GM18498 (cell line): ENCODE results near the gene PRR14L.
"Not testable (repeated sequence)": the region's sequence is repeated elsewhere in the genome, so short reads cannot be mapped to it uniquely, and the experiment has no call there.

Experiments
- ATAC-seq: cut with Tn5 transposase; IDR thresholded peaks from one replicate; pipeline ENCODE4 v1.9.1; 2021; ENCODE audit warnings: mild to moderate bottlenecking, moderate library complexity; ENCODE audit not compliant: unreplicated experiment

Gene PRR14L

DNA sequence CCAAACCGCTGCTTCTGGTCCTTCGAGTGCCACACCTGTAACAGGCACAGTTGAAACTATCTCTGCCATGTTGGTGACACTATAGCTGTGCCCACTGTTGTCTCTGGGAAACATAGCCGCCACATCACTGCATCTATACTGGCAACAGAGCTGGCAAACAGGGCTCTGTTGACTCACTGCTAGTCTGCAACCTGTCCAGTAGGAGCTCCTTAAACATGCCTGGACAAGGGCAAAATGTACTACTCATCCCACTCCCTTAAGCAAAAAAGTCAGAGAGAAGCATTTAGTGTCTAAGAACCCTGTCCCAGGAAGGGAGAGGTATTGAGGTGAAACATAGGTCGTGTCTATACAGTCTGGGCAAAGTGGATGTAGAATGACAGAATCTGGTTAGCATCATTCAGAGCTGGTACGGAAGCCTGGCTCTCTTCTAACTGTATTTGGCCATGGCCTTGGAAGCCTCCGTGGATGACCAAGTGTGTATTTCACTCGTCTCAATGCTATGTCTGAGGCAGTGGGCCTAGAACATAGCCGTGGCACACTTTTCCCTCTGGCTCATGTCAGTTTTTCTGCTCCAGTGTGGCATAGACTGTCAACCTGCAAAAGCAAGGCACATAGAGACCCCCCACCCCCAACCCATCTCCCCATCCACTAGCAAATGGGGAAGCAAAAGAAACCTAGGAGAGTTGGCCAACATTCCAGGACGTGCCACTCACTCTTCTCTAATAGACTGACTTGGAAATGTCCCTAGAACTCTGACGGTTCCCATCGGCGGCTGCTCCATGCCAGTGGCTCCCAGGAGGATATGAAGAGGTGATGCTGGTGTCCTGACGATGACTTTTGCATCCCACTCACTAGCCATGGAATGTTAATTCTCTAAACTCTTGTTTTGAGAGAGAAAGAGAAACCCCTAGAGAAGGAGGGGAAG is 66.5 kb downstream of the PRR14L start:
- ATAC-seq, result no peak

DNA sequence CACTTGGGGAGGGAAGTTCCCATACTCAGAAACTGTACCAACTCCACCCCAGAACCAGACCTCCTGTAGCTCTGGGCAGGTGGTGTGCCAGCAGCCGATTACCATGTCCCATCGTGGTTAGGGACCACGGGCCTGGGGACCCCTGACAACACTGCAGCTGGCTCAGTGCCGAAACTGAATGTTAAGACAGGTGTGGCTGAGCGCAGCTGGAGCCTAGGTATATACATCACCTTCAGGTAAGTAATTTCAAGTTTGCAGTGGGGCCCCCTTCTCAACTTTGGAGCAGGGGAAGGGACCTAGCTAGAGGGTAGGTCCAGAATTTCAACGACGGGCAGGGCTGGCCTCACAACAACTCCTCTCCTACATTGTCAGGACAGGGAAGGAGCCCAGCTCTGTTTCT is 67.2 kb downstream of the PRR14L start:
- ATAC-seq, result no peak

DNA sequence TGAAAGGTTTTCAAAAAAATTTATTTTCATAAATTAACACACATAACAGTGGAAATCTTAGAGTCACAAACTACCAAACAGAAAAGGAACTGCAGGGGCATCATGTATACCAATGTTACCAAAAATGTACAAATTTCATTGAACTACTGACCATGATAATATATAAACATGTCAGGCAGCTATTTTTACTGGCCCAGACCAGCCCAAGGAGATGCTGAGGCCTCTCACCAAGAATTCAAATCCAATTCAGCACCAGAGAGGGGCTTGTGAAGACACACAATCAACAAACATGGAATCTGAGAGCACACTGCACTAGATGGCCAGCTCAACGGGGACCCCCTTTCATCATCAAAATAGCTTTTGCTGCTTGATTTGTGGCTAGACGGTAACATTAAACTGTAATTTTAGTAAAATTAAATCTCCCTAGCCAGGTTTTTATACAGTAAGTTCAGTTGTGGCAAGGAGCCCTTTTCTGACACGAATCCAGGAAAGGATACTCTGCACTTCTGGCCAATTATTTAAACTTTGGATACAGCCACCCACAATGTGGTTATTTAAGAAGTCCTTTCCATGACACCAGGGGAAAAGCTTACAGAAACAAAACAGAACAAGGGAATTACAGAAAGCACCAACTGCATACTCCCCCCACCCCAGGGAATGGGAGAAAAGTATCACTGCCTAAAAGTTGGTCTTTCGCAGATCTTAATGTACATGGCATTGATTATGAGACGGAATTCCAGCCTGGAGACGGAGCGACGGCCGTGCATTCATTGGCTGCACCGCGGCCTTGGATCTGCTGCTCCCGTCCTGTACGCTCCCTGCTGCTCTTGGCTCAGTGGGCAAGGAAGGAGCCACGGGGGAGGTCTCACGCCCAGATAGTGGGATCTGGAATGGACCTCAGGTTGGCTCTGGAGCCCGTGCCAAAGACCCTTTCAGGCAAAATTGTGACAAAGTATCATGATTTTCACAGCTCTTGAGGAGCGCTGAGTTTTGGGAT is 68.3 kb downstream of the PRR14L start:
- no peak for ATAC-seq

DNA sequence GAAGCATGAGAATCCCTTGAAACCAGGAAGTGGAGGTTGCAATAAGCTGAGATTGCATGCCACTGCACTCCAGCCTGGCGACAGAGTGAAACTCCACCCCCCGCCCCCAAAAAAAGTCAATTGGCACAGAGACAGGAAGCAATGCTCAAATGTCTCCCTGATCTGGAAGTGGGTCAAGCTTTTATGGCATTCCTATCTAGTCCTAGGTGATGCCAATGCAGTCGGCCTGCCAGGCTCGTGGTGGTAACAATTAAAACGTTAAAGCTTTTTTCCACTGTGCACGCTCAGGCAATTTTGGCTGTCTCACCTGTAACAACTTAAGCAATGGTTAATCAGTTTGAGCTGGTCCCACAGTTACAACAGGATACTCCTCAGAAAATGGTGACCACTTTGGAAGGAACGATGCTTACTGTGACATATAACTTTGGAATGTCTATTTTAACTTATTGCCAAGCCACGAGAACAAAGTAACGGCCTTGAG is 69.0 kb downstream of the PRR14L start:
- ATAC-seq, result no peak

DNA sequence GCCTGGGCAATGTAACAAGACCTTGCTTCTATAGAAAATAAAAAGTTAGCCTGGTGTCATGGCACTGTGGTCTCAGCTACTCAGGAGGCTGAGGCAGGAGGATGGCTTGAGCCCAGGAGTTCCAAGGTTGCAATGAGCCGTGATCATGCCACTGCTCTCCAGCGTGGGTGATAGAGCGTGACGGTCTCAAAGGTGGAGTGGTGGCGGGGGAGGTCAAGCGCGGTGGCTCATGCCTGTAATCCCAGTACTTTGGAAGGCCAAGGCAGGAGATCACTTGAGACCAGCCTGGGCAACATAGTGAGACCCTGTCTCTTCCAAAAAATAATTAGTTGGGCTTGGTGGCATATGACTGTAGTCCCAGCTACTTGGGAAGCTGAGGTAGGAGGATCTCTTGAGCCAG is 71.2 kb downstream of the PRR14L start:
- ATAC-seq, result no peak

DNA sequence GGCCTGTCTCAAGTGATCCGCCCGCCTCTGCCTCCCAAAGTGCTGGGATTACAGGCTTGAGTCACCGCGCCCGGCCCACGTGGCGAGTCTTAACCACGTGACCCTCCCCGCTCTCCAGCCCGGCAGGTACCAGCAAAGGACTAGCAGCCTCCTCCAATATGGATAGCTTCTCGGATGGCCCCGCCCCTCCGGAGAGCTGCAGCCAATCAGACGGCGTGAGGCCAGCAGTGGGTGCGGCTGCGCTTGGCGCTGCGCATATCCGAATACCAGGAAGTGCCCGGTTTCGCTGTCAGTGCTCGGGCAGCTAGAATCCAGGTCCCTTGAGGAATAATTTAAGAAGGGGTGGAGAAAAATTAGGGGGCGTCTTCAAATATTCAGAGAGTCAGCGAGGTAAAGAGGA is 73.2 kb downstream of the PRR14L start:
- ATAC-seq, result peak; percentile 96

DNA sequence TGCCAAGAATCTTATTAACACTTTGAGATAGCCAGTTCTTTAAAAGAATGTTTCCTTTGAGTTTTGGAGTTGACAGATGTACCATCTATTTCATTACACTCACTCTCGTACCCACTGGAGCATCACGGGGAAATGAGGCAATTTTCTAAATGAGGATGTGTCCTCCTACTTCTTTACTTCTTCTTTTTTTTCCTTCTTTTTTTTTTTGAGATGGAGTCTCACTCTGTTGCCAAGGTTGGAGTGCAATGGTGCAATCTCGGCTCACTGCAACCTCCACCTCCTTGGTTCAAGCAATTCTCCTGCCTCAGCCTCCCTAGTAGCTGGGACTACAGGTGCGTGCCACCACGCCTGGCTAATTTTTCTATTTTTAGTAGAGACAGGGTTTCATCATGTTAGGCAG is 75.7 kb downstream of the PRR14L start:
- not testable (repeated sequence) for ATAC-seq

DNA sequence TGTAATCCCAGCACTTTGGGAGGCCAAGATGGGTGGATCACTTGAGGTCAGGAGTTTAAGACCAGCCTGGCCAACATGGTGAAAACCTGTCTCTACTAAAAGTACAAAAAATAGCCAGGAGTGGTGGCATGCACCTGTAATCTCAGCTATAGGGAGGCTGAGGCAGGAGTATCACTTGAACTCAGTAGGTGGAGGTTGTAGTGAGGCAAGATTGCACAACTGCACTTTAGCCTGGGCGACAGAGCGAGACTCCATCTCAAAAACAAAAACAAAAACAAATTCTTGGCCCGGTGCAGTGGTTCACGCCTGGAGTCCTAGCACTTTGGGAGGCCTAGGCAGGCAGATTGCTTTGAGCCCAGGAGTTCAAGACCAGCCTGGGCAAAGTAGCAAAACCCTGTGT is 81.1 kb downstream of the PRR14L start:
- not testable (repeated sequence) for ATAC-seq

DNA sequence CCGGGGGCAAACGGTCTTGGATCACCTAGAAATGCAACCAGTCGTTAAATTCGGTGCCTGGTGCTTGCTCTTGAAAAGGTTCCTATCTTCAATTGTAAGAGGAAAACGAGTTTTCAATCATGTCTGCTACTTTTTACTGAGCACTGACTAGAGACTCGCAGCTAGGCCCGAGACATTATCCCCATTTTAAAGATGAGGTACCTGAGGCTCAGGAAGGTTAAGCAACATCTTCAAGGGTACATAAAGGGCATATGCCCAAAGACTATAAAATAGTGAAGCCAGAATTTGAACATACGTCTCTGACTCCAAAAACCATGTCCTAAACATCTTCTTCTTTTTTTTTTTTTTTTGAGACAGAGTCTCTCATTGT is 87.3 kb downstream of the PRR14L start:
- ATAC-seq, result no peak

DNA sequence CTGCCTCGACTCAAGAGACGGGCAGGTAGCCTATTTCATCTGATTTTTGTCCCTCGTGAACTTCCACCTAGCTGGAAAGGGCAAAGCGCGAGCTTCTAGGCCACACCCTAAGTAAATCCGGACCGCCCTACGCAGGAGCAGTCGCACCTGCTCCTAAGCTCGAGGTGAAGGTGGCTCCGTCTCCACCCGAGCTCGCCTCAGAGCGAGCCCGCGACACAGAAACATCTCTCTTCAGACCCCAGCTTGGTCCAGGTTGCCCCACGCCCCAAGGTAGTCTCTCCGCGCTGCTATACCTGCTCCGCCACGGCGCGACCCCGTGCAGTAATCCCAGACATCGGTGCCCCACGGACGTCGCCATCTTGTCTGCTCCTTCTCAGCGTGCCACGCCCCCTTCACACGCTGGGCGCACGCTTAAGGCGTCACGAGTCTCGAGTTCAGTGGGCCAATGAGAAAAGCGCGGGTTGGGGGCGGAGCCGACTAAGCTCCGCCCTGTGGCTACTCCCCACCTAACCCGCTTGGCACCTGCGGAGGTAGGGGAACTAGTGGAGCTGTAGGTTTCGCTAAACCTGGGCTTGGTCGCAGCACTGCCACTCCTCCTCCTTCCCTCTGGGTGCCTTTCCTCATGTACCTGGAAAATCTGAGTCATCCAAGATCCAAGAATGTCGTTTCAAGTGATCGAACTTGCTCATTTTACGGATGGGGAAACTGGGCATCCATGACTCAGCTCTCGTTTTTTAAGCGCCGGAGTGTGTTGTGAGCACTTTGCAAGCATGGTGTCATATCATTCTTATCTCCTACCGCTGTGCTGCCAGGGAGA is 87.9 kb downstream of the PRR14L start, which contains the start of gene PISD:
Gene PISD (minus strand): TSS at position 365 of the 817 bp plus-strand sequence. CDS start 7 bp downstream, at position 358.
- peak; percentile 86 for ATAC-seq

DNA sequence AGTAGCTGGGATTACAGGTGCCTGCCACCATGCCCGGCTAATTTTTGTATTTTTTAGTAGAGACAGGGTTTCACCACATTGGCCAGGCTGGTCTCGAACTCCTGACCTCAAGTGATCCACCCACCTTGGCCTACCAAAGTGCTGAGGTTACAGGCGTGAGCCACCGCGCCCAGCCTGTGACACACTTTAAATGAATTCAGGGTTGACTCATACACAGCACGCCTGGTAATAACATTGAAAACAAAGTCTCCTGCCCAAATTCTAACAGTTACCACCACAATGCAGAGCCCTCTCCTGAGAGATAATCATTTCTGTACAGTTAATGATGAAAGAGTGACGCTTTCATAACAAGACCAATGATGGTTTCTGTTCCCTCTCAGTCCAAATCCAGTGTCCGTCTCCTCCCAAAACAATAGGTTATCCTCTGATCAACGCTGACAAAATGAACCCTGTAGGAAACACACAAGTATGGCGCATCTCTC is 89.0 kb downstream of the PRR14L start:
- not testable (repeated sequence) for ATAC-seq

DNA sequence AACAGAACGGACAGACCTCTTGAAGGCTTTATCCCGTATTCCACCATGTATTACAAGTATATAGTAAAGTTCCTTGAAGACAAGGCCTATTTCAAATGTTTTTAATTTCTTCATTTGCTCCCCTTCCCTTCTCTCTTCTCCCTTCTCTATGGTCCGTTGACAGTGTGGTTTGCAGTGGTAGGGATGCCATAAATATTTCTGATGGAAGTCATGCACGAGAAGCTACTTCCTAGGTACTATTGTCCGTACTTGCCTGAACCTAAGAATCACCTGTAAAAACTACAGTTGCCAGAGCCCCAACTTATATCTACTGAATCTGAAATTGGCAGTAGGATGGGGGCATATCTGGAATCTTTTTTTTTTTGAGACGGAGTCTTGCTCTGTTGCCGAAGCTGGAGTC is 90.7 kb downstream of the PRR14L start:
- ATAC-seq, result no peak

DNA sequence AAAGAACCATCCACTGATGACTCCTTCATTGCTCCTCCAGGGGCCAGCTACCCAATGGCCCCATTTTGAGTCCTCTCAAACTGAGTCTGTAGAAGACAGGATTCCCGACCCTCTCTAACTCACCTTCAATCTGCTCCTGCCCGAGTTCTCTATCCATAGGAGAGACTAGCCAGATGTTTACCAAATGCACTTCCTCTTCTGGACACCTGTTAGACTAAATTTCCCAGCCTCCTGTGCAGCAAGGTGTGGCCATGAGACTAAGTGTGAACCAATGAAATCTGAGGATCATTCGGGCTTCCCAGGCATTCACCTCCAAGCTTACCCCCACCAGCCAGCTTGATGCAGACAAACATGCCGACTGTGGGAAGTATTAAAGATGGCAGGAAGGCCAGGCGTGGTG is 95.5 kb downstream of the PRR14L start:
- ATAC-seq, result no peak

DNA sequence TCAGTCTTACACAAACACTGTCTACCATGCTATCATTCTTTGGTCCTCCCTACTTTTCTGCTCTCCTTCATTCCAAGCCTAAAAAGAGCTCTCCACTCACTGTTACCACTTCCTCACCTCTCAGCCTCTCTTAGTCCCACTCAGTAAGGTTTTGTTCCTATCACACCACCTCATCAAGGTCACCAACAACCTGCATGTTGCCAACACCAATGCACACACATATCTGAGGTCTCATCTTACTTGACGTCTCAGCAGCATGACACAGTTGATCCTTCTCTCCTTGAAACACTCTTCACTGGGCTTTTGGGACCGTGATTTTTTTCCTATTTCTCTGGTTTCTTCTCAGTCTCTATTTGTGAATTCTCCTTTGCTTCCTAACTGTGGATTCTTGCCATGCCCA is 96.0 kb downstream of the PRR14L start:
- ATAC-seq, result no peak

DNA sequence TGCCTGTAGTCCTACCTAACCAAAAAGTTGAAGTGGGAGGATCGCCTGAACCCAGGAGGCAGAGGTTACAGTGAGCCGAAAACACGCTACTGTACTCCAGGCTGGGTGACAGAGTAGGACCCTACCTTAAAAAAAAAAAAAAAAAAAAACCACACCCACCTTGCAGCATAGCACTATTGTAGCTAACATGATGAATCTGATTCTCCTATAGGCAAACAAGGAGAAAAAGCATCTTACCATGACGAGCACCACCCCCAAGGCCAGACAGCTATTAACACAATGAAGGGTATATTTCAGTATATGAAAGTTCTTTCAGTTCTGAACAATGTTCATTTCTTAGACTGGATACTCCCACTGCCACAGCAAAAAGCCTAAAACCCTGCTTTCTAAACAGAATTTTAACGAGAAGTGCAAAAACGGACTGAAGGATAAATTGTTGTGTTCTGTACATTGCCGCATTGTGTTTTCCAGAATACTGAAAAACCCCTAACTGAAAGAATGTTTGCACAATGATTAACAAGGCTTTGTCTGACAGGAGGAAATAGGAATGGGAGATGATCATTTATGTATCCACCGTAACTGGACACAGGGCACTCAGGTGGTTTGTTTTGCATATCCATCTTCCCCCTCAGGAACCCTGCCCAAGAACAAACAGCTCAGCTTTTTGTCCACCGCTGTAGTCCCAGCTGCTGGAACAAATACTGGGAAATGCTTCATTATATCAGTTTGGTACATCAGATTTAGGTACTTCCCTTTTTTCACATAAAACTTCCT is 96.8 kb downstream of the PRR14L start:
- ATAC-seq, result no peak

DNA sequence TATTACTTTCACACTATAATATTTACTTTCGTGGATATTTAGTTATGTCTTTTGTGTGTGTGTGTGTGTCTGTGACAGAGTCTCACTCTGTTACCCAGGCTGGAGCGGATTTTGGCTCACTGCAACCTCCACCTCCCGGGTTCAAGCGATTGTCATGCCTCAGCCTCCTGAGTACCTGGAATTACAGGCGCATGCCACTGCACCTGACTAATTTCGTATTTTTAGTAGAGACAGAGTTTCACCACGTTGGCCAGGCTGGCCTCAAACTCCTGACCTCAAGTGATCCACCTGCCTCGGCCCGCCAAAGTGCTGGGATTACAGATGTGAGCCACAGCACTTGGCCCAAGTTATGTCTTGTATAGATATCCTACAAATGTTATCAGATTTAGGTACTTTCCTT is 97.8 kb downstream of the PRR14L start:
- ATAC-seq, result no peak

DNA sequence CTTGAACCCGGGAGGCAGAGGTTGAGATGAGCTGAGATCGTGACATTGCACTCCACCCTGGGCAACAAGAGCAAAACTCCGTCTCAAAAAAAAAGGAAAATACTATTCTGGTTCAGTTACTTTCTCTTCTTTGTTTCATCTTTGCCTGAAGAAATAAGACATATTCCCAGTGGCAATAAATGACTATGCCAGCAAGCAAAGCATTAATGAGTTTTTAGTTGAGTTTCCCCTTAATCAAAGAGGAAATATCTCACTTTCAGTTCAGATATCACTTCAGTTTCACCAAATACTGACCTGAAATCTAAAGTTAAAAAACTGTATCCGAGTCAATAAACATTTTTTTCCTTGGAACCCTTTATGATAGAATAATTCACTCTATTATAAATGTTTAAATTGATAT is 98.3 kb downstream of the PRR14L start:
- ATAC-seq, result no peak

DNA sequence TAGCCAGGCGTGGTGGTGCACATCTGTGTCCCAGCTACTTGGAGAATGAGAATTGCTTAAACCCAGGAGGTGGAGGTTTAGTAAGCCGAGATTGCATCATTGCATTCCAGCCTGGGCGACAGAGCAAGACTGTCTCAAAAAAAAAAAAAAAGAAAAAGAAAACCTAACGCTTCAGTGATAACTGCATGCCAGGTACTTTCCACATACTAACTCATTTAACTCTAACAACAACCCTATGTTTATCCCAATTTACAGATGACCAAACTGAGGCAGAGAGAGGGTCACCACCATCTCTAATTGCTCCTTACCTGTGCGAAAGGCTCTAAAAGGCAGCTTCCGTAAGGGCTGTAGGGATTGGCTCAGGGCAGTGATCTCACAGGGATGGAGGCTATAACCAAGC is 99.5 kb downstream of the PRR14L start:
- ATAC-seq, result no peak

DNA sequence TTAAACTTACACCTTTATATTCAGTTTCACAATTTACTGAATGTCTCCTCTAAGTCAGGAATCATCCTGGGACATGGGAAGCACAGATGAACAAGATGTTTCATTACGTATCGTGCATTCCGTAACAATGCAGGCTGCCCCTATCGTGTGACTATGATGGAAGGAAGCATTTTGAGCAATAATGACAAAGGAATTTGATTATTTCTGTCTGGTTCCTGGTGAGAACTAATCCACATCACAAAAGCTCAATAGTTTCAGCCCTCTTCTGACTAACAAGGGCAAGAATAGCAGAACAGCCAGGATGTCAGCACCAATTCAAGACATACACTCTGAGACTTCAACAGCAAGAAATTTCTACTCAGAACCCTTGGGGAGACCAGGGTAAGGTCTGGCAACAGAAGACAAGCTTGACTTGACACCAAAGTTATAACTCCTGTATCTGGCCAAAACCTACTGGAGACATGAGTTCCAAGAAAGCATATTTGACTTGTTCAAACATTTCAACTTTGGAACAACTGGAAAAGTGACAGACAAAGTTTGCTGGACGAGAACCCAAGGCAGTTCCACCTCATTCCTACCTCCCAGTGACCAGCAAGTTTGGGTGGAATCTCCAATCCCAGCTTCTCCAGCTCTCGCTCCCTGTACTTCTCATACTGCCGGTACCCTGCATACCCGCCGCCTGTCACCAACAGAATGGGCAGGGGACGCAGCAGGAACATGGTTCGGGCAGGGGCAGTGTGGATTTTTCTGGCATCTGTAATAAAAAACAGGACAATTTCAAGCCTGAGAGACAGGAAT is 102.2 kb downstream of the PRR14L start:
- no peak for ATAC-seq
